HUES6 (cell line): ENCODE data around the gene CIPC.

Experiments used
- H3K27ac ChIP-seq: 2 replicates; pipeline ENCODE4 v1.7.0; 2013; ENCODE audit warnings: low read depth, mild to moderate bottlenecking, low read length, inconsistent platforms
- H3K27me3 ChIP-seq: 2 replicates; pipeline ENCODE4 v1.6.1; 2013; ENCODE audit warnings: low read length; ENCODE audit not compliant: control insufficient read depth, insufficient read depth
- H3K36me3 ChIP-seq: 2 replicates; pipeline ENCODE4 v1.6.1; 2013; ENCODE audit warnings: low read length; ENCODE audit not compliant: control insufficient read depth, insufficient read depth
- H3K4me1 ChIP-seq: 2 replicates; pipeline ENCODE4 v1.6.1; 2013; ENCODE audit warnings: low read length; ENCODE audit not compliant: control insufficient read depth, insufficient read depth
- H3K4me3 ChIP-seq: 2 replicates; pipeline ENCODE4 v1.5.1; 2013; ENCODE audit warnings: low read depth, low read length
- H3K9ac ChIP-seq: one replicate; pipeline ENCODE4 v1.6.1; 2013; ENCODE audit warnings: mild to moderate bottlenecking, low read length
- H3K9me3 ChIP-seq: 2 replicates; pipeline ENCODE4 v1.6.1; 2013; ENCODE audit warnings: low read depth, low read length; ENCODE audit not compliant: control insufficient read depth, insufficient read depth

CIPC gene

GRCh38 chr14:77088645-77089044 is 9.4 kb upstream of the CIPC start:
- Histone ChIP-seq H3K27me3 (no peaks in the 10 kb centered on the region), H3K4me1 (peaks cover 42% of the 10 kb centered on the region), H3K9ac (peak overlapping the region; percentile 17), H3K36me3 (no peaks in the 10 kb centered on the region), H3K9me3 (peaks cover 16% of the 10 kb centered on the region), H3K27ac (peak overlapping the region; percentile 70), H3K4me3 (peak overlapping the region; percentile 22; the same call in 1 of the 2 replicates)

DNA sequence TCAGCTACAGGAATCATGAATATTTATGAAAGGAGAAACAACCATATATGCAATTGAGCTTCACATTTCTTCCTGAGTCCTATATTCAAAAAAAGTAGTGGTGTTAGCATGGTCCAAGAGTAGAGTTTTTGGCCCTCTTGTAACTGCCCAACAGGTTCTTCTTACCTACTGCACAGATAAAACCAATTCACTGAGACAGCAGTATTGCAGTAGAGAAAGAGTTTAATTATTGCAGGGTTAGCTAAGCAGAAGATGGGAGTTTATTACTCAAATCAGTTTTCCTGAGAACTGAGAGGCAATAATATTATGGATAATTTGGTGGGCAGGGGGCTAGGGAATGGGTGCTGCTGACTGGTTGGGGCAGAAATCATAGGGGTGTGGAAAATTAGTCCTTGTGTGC is 6.5 kb upstream of the CIPC start:
- no peak overlapping the region for H3K4me3 ChIP-seq
- H3K27ac ChIP-seq, result no peak overlapping the region
- H3K36me3 ChIP-seq, result no peaks in the 10 kb centered on the region
- no peak overlapping the region for H3K9ac ChIP-seq
- H3K4me1 ChIP-seq, result peaks cover 23% of the 10 kb centered on the region
- peaks cover 16% of the 10 kb centered on the region for H3K9me3 ChIP-seq
- no peaks in the 10 kb centered on the region for H3K27me3 ChIP-seq

- peaks cover 20% of the 10 kb centered on the region for H3K4me1 ChIP-seq
- no peaks in the 10 kb centered on the region for H3K36me3 ChIP-seq
- H3K27me3 ChIP-seq, result no peaks in the 10 kb centered on the region
- H3K9me3 ChIP-seq, result peaks cover 16% of the 10 kb centered on the region
- no peak overlapping the region for H3K4me3 ChIP-seq
- H3K27ac ChIP-seq, result no peak overlapping the region
- no peak overlapping the region for H3K9ac ChIP-seq
Measured at GRCh38 chr14:77092676-77093075, 5.4 kb upstream of the CIPC start.

- Histone ChIP-seq H3K9ac (no peak overlapping the region), H3K27ac (no peak overlapping the region), H3K27me3 (no peaks in the 10 kb centered on the region), H3K4me3 (no peak overlapping the region), H3K9me3 (peaks cover 16% of the 10 kb centered on the region), H3K36me3 (no peaks in the 10 kb centered on the region), H3K4me1 (peaks cover 13% of the 10 kb centered on the region)
Measured at GRCh38 chr14:77094672-77095284, 3.3 kb upstream of the CIPC start.

DNA sequence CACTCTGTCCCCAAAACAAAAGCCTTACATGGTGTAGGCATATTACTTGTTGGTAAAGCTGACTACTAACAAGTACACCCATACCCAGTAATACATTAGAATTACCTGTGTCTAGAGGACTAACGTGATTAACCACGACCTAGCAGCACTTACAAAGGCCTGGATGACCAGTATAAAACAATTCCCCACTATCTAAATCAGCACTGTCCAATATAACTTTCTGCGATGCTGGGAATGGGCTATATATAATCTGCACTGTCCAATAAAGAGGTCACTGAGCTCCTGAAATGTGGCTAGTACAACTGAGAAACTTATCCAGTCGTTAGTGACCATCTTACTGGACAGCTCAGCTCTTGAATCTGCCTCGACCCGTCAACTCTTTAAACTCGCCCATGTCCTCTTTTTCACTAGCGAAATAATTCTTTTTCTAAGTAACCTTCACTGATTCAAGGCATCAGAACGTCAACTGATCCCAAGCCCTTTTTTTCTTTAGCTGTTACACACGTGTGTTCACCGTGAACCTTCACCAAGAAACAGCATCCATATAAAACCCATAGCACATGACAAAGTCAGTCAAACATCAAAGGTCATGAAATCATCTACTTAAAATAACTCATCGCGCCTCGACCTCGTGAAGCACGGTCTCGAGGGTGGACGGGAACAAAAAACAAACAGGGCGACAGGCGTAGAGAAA is 905 bp upstream of the CIPC start:
- H3K27me3 ChIP-seq, result no peaks in the 10 kb centered on the region
- H3K9me3 ChIP-seq, result no peaks in the 10 kb centered on the region; the same call in 1 of the 2 replicates
- no peaks in the 10 kb centered on the region for H3K36me3 ChIP-seq
- H3K4me1 ChIP-seq, result peaks cover 16% of the 10 kb centered on the region
- peak overlapping the region; percentile 66; the same call in 1 of the 2 replicates for H3K27ac ChIP-seq
- H3K4me3 ChIP-seq, result peak overlapping the region; percentile 98
- peak overlapping the region; percentile 79 for H3K9ac ChIP-seq

DNA sequence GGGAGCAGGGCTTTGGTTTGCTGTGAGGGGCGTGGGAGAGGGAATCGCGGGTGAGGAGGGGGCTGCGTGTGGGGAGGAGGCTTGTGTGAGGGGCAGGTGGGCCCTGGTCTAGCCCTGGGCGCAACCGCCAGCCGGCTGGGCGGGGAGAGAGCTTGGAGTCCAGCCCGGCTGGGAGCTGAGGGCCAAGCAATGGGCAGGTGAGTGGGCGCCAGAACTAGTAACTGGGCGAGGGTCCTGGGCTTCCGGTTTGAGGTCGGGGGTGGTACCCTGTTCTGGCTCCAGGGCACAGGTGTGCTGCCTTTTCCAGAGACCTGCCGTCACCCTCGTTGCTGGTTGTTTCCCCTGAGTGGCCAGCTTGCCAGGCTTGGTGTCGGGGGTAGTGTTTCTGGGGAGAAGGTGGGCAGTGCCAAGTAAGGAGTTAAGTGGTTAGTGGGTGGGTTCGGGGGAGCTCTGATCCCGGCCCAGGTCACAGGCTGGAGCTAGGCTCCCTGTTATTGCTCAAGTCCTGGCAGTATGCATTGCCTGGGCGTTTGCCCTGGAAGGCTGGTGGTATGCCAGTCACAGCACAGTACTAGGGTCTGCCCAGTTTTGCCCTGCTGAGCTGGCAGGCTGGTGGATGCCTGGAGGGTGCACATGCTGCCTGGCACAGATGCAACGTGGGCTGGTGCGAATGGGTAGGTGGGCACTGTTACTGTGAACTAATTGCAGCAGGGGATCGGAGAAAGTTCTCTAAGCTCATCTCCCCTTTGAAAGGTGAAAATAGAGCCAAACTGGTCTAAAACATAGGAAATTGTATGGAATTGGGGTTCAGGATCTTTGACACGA is 683 bp downstream of the CIPC start:
- peak overlapping the region; percentile 98 for H3K4me3 ChIP-seq
- H3K9ac ChIP-seq, result peak overlapping the region; percentile 87
- H3K4me1 ChIP-seq, result peaks cover 16% of the 10 kb centered on the region
- H3K36me3 ChIP-seq, result no peaks in the 10 kb centered on the region
- H3K27me3 ChIP-seq, result no peaks in the 10 kb centered on the region
- peak overlapping the region; percentile 75 for H3K27ac ChIP-seq
- H3K9me3 ChIP-seq, result no peaks in the 10 kb centered on the region

GRCh38 chr14:77099425-77100167 is 1.5 kb downstream of the CIPC start:
- no peaks in the 10 kb centered on the region for H3K36me3 ChIP-seq
- peaks cover 24% of the 10 kb centered on the region for H3K4me1 ChIP-seq
- H3K27ac ChIP-seq, result no peak overlapping the region
- H3K4me3 ChIP-seq, result peak overlapping the region; percentile 98
- no peaks in the 10 kb centered on the region for H3K27me3 ChIP-seq
- H3K9ac ChIP-seq, result no peak overlapping the region
- H3K9me3 ChIP-seq, result no peaks in the 10 kb centered on the region

- no peaks in the 10 kb centered on the region for H3K9me3 ChIP-seq
- 0 out of 2 replicates have a peak, but pooled peaks cover under 1% of the 10 kb centered on the region for H3K36me3 ChIP-seq
- no peak overlapping the region for H3K27ac ChIP-seq
- no peak overlapping the region for H3K4me3 ChIP-seq
- H3K4me1 ChIP-seq, result peaks cover 38% of the 10 kb centered on the region
- H3K27me3 ChIP-seq, result no peaks in the 10 kb centered on the region
- H3K9ac ChIP-seq, result no peak overlapping the region
Measured at GRCh38 chr14:77100961-77101360, 2.9 kb downstream of the CIPC start.

GRCh38 chr14:77102154-77102553 is 4.1 kb downstream of the CIPC start:
- Histone ChIP-seq H3K27me3 (no peaks in the 10 kb centered on the region), H3K4me1 (peaks cover 34% of the 10 kb centered on the region), H3K36me3 (peaks cover 11% of the 10 kb centered on the region), H3K9me3 (no peaks in the 10 kb centered on the region), H3K27ac (no peak overlapping the region), H3K9ac (no peak overlapping the region), H3K4me3 (no peak overlapping the region)

DNA sequence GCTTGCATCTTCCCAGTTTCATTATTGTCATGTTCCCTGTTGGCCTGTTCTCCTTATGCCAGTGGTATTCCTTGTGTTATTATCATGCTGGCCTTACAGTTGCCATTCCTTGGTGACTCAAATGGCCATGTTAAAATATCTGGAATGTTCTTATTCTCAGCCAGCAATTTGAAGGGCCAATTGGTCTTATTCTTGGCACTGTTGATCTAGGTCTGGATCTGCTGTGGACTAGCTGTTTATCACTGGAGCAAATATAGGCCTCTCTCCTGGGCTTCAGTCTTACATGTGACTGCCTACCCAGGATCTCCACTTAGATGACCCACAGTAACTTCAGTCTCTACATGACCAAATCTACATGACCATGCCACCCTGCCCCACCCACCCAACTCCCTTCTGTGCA is 5.4 kb downstream of the CIPC start:
- Histone ChIP-seq H3K36me3 (peaks cover 23% of the 10 kb centered on the region), H3K27me3 (no peaks in the 10 kb centered on the region), H3K4me3 (no peak overlapping the region), H3K4me1 (peaks cover 34% of the 10 kb centered on the region), H3K27ac (no peak overlapping the region), H3K9me3 (no peaks in the 10 kb centered on the region), H3K9ac (no peak overlapping the region)
